Activated T-cell treated with anti-CD3 and anti-CD28 coated beads for 1 hour (primary cell): ENCODE results near the gene SYF2.
"Not testable (repeated sequence)": the region's sequence is repeated elsewhere in the genome, so short reads cannot be mapped to it uniquely, and the experiment has no call there.

ENCODE experiments used
- DNase-seq: peaks from one replicate; pipeline ENCODE4 v3.0.0-alpha.2; 2020; ENCODE audit warnings: low read depth

SYF2 gene

DNA sequence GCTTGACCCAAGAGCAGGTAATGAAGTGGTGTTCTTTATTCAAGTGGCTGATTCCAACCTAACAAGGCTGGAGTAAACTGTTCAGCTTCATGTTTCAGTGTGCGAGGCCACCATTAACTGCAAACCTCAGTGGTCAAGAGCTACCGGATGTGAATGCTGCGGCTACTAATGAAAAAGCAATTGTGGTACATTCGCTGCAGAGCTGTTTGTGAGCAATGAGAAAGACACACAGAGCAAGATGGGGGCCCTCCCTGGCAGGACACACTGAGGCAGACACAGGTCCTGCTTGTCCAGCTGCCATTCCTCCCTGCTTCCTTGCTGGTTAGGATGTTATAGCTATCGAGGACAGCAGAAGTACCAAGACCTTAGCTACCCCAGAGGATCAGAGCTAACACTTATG, 26.1 kb downstream of the SYF2 start:
- no peak for DNase-seq

DNA sequence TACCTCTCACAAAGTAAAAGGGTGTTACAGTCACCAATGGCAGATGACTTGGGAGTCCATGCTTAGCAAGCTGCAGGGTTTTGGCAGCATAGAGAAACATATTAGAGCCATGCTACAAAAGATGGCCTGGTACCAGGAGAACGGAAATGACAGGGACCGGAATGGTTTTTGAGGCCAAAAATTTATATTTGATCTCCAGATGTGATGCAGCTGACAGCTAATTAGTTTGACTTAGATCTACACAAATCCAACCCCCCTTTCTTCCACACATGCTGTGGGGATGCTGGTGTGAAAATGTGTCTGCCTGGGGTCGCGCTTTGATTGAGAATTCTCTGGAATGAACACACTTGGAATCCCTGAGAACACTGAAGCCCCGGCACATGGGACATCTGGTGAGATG, 26.5 kb downstream of the SYF2 start:
- no peak for DNase-seq

DNA sequence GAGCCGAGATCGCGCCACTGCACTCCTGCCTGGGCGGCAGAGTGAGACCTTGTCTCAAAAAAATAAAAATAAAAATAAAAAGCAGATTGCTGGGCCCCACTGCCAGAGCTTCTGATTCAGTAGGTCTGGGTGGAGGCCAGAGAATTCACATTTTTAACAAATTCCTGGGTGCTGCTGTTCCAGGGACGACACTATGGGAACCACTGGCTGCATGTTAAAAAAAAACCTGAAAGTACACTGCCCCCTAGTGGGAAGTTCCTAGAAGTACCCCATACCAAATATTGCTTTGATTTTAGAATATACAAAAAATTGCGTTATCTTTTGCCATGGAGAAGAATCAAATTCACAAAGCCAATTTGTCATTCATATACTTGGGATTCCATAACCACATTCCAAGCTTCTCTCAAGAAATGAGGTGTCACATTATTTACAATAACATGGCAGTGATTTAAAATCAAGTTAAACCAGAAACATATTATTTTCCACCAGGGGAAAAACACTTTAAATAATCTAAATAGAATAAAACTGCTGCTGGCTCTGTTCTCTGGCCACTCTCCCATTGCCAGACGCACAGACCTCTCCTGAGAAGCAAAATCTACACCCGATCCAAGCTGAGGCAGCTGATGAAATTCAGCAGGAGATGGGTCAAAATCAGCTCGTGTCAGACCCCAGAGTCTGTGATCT, 27.4 kb downstream of the SYF2 start:
- DNase-seq: no peak

DNA sequence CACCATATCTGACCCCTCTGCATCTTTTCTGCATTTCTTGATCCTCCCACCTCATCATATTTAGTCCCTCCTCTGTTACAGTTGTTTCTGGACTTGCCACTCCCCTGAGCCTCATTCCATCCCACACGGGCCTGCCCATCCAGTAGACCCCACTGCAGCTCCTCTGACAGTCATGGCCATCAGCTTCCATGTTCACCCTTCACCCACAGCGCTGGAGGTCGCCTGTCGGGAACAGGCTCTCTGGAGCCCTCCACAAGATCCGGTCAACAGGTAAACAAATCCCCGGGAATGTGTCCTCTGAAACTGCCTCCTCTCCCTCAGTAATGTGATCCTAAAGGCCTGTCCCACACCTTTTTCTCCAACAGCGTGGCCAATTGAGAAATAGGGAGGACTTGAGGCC, 31.3 kb downstream of the SYF2 start:
- no peak for DNase-seq

DNA sequence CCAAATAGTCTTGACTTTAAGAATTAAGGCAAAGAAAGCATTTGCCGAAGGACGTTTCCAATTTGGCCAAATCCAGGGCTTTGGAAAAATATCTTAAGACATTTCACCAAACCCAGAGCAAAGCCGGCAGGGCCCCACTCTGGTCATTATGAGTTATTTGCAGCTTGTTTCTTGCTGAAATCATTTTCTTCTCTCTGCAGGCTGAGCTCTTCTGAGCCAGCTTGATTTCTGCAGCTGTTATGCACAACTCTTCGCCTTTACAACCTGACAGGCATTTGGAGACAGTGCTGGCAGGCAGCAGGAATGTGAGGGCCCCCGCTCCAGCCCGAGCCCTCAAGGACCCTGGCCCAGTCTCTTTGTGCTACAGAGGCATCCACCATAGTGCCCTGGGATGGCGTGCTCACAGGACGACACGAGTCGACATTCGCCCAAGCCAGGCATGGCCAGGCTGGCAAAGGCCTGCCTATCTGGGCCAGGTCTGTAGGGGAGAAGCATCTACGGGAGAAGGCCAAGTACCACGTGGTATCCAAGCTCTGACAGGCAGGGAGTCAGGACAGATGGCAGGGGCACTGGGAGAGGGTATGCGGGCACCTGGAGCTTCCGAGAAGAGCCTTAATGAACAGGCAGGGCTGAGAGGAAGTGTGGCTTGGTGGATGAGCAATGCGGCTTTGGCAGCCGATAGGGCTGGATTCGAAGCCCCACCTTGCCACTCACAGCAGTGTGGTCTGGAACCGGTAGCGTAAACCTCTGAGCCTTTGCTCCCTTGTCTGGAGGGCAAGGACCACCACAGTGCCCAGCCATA, 32.3 kb downstream of the SYF2 start:
- no peak for DNase-seq

DNA sequence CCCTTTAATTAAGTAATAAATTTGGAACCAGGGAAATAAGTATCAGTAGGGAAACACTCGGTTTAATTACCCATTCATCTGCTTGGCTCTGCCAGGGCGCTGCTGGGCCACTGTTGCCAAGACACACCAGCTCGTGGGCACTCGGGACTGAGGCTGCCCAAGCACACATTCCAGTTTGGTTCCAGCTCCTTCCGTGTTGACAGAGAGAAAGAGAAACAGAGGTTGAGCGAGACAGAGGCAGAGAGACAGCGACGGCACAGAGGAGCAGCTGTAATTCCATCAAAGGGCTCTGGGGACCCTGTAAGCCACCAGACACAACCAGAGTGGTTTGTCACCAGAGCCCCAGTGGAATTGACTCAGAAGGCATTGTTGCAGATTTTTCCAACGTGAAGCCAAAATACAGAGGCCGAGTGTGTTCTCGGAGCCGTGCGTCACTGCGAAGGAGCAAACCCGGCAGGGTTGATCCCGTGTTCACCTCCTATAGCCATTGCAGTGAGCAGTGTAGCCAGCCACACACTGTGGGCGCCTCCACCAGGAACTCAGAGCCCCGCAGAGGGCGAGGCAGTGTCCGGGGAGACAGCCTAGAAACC, 33.5 kb downstream of the SYF2 start:
- DNase-seq: no peak

DNA sequence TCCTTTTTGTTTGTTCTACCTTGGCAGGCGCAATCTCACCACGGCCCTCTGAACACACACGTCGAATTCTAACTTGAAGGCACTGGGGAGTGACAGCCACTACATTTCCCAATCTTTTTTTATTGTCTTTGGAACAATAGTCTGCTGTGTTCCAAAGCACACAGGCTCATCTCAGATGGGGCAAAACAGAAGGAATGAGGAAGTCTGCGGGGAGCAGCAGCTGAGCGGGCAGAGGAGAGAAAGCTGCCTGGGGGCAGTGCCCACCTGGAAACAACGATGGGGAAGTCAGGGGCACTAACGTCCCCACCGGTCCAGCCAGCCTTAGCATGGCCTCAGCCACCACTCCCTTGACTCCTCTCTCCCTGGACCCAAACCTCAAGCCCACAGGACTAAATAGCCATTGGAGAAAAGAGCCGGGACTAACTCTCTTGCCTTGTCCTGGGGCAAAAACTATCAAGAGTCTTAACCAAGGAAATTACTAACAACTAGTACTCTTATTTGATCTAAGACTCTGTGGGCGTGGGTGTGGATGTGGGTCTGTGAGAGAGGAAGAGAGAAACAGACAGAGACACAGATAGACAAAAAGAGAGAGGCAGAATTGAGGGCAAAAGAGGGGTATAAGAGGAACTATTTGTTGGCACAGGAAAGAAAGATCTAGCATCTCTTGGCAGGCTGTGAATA, 34.2 kb downstream of the SYF2 start:
- no peak for DNase-seq

DNA sequence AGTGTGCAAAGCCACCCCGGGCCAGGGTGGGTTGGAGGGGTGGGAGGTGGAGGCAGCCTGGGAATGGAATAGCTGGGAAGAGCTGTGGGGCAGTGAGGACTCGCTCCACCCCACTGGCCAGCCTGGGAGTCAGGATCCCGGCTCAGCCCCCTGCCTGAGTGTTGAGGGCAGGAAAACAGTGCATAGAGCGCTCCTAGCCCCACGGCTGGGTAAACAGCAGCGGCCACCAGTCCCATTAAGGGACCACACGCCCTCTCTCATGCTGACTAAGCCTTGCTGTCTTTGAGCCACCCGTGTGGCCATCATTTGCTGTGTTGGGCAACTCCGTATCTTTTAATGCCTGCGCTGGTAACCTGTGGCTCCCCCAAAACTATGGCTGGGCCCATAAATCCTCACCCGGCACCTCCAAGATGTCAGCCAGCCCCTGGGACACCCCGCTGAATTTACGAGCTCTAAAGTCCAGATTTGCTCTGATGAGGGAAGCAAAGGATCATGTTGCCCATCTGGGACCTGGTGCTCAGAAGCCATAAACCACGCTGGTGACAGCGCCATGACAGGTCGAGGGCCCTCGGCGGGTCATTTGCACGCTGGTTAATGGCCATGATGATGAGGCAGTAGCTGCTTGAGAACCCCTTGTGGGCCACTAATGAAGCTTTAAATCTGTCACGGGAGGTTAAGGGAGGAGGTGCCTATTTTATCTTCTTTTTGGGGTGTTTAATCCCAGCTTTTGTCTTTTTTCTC, 34.9 kb downstream of the SYF2 start:
- no peak for DNase-seq

DNA sequence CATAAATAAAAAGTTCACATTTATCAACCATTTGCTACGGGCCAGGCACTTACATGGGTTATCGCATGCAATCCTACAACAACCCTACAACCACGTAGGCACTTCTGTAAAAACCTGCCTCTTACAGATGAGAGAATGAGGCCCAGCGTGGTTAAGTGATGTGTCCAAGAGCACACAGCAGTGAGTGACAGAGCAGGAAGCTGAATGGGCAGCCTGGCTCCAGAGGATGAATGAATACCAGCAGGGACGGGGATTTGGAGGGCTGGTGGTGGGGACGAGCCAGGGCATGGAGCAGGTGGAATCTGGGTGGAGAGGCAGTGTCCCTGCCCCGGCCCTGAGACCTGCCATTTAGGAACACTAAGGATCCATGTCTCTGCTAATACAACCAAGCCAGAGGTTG, 35.5 kb downstream of the SYF2 start:
- no peak for DNase-seq

DNA sequence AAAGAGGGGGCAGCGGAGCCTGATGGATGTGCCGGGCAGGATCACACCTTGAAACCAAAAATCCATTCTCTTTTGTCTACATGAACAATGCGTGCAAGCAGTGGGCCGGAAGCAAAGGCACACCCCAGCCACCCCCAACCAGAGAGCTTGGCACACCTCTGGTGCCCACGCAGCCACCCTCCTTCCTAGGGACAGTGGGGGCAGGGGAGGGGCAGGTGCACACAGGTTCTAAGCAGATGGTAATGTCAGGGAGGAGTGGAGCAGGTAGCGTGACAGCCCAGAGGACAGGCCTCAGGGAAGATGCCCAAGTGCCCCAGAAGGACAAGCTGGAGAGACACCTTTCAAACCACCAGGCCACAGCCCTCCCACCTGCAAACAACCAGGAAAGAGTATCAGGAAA, 36.5 kb downstream of the SYF2 start:
- DNase-seq: no peak

DNA sequence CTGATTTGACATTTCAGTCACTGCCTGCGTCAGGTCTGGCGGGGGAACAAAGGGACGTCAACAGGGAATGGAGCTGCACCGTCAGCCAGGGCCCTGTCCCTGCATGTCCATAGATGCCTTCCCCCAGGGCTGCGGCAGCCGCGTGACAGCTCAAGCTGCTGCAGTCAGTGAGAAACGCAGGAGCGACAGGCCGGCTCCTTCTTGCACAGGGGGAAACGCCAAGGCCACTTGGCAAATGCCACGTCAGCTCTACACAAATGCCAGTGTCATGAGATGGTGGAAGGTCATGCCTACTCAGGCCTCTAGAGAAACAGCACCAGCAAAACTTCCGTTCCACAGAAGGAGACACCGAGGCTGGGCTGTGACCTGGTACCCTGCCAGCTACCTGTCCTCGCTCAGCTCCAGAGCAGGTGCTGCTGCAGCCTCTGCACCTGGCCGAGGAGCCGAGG, 37.7 kb downstream of the SYF2 start:
- no peak for DNase-seq

DNA sequence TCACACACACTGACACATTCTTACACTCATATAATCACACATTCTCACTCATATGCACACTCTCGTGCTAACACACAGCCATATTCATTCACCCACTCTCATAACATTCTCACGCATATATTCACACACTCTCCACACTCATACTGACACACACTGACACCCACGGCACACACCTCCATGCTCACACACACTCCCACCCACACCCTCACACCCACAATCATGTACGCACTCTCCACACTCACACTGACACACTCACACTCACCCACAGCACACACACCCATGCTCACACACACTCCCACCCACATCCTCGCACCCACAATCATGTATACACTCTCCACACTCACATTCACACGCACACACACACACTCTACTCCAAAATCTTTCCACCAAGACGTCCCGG, 38.2 kb downstream of the SYF2 start:
- no peak for DNase-seq

DNA sequence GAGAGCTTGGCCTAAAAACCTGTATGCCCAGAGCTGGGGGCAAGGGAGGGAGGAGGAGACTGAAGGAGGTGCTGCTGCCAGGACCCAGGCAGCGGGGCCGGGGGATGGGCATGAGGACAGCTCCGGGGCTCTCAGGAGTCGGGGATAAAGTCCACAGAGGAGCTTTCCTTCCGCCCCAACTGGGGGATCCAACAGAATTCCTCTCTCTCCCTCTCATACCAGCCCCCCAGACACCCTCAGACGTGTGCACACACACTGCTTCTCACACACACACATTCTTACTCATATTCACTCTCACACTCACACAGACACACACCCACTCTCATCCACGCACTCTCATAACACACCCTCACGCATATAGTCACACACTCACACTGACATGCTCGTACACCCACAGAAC, 39.1 kb downstream of the SYF2 start:
- no peak for DNase-seq

DNA sequence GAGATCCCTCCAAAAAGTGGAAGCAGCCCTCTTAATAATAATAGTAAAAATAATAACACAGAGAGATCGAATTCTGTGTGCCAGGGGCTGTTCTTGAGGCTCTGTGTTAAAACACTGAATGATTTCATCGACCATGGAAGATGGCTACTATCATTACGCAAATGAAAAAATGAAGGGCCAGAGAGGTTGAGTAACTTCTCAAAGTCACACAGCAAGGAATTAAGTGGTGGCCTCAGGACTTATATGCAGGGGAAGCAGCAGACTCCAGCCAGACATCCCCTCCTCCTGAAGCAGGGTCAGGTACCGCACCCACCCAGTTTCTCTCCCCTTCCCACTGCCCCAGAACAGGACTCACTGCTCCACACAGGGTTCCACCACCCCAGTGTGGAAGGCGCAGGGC, 40.1 kb downstream of the SYF2 start:
- DNase-seq: no peak

DNA sequence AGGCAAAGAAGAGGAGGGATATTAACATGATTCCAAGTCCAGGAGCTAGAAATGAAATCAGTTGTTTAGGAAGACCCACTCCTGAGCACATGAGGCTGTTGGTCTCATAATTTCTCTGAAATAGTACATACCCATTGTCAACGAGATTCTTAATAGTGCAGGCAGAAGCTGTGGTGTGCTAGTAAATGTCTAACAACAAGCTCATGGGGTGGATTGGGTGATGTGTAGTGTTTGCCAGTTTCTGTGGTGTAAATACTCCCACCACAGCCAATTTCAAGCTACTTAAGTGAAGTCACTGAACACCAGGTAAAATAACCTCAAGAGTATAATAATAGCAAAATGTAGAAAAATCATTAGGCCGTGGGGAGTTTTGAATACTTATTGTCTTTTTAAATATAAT, 42.0 kb downstream of the SYF2 start:
- DNase-seq: no peak

DNA sequence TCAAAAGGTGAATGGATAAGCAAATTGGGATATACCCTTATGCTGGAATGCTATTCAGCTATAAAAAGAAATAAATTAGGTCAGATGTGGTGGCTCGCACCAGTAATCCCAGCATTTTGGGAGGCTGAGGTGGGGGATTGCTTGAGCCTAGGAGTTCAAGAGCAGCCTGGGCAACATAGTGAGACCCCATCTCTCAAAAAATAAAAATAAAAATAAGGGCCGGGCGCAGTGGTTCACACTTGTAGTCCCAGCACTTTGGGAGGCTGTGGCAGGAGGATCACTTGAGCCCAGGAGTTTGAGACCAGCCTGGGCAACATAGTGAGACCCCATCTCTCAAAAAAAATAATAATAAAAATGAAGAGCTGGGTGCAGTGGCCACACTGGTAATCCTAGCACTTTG, 44.4 kb downstream of the SYF2 start:
- not testable (repeated sequence) for DNase-seq

DNA sequence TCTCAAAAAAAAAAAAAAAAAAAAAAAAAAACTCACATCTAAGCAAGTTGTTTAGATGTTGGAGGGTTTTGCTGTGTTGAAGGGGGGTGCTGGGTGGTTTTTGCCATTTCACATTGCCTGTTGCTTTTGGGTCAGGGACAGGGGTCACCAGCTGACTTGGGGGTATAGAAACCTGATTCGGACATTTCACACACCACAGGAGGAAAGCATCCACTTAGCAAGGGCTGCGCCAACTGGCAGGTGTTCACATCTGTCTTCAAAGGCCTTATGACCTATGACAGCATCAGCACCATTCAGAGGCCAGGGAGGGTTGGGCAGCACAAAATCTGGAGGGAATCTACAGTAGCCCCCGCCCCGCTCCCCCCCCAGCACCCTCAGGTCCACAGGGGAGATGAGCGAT, 45.2 kb downstream of the SYF2 start:
- DNase-seq: no peak

DNA sequence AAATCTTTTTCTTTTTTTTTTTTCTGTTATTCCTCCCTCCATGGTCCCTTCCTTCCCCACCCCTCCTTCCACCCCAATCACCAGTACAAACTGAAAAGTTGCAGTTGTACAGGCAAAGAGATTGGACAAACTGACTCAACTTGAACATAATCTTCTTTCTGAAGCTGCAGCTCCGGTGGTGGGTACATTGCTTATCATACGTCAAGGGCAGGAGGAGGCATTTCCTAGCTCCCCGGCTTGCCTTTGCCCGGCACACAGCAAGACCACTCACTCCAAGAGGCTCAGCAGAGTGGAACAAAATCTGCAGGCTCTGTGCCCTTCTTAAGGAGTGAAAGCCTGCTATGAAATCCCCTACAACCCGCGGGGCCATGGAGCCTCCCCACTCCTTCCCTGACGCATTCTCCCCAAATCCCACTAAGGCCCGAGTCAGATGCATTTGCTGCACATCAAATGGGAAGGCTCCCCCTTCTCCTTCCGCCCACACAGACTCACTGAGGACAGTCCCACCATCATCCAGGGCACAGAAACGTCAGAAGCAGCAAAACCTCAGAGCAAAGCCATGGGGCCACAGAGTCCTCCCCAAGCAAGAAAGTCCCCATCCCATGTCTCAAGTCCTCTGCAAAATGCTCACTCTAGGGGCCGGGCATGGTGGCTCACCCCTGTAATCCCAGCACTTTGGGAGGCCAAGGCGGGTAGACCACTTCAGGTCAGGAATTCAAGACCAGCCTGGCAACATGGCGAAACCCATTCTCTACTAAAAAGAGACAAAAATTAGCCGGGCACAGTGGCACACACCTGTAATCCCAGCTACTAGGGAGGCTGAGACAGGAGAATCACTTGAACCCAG, 45.9 kb downstream of the SYF2 start:
- no peak for DNase-seq

DNA sequence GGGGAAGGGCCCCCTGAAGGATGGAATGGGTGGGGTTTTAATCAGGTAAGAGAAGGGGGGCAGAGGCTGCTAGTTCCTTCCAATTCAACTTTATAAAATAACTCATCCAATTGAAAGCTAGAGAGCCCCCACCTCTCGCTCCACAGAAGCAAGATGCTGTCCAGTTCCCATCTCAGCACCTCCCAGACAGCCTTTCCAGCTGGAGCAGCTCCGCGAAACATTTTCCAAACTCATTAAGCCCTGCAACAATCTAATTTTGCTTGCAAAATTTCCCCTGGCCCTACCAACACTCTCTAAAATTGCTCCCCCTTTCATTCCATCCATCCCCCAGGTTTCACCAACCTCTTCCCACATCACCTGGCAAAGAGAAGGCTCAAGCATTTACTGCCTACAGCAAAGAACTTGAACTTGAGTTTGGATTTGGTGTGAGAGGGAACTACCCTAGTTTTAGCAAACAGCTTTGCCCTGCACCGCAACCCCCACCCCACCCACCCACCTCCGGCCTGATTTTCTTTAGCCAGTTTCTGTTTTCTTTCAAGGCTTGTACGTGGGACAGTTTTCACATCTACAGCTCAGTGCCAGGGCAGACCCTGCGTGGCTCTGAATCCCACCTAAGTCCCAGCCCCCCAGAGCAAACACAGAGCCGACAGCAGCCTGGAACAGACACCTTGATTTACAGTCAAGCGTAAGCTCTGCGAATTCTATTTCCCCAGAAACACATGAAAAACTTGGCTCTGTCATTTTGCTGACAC, 46.7 kb downstream of the SYF2 start:
- DNase-seq: no peak

DNA sequence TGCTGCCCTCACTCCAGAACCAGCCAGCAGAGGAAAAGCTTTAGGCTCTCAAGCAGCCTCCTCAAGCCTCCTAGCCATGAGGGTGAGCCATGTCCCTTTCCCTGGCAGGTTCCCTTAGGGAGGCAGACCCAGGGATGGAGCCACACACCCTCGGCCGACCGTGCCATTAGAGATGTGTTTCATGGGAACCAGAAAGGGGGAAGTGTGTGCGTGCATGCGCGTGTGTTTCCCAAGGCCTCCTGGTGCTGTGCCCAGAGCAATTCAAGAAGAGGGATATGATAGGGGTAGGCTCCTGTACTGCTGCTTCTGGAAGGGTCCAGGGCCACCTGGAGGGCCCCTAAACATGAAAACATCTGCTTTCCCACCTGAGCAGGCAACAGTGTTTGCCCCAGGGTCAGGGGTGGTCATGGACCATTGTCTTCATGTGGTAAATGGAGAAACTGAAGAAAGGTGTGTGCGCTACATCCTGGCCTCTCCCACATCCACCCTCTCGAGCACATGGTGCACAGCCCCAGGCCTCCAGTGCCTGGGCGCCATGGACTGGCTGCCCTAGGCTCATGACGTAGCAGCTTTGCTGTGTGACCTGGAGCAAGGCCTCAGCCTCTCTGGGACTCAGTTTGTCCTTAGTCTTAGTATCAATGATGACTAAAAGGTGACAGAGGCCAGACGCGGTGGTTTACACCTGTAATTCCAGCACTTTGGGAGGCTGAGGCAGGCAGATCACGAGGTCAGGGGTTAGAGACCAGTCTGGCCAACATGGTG, 48.1 kb downstream of the SYF2 start:
- DNase-seq: no peak
